Testis (tissue), 3 donors: ENCODE results near the gene FAM76B. TPM values are rescaled to one million over a fixed set of nuclear protein-coding genes. Genes with fewer than 3 reads are reported as not detected.

Experiments used
- DNase-seq: peaks from one replicate; pipeline ENCODE4 v3.0.0-alpha.2; 2019
- H3K27ac ChIP-seq, 2 donors: fragments of 200-600 bp; sonication (generic); one replicate each; pipeline ENCODE4 v1.5.1; 2019
- H3K27me3 ChIP-seq: fragments of 200-600 bp; sonication (generic); one replicate; pipeline ENCODE4 v1.5.1; 2019
- H3K36me3 ChIP-seq: fragments of 200-600 bp; sonication (generic); one replicate; pipeline ENCODE4 v1.5.1; 2017; ENCODE audit warnings: low read depth; ENCODE audit errors: missing control alignments
- H3K4me1 ChIP-seq: fragments of 200-600 bp; sonication (generic); one replicate; pipeline ENCODE4 v1.5.1; 2019
- H3K4me3 ChIP-seq, 2 donors: fragments of 200-600 bp; sonication (generic); one replicate each; pipeline ENCODE4 v1.5.1; 2017 to 2019
- H3K9me3 ChIP-seq: fragments of 200-600 bp; sonication (generic); one replicate; pipeline ENCODE4 v1.5.1; 2017
- CTCF ChIP-seq, 3 experiments: fragments of 450-650 bp in 2 of 3; fragments of 200-600 bp in 1 of 3; sonication (generic) in 1 of 3; IDR thresholded peaks; one replicate each; pipeline ENCODE4 v1.5.1; 2016 to 2019; ENCODE audit warnings: antibody characterized with exemption in 3 of 3, mild to moderate bottlenecking in 2 of 3, moderate library complexity in 1 of 3
- POLR2A ChIP-seq: fragments of 450-650 bp; IDR thresholded peaks from one replicate; pipeline ENCODE4 v1.6.1; 2017; ENCODE audit warnings: antibody characterized with exemption, mild to moderate bottlenecking, moderate library complexity
- WGBS, 2 donors: methylation state at CpG; one replicate each; pipeline ENCODE4 v1.1.5; 2018; 5-methylcytosine and 5-hydroxymethylcytosine counted together
- intact Hi-C: fragments of 100-400 bp; cut with DNase I; formaldehyde crosslinking; loops from one replicate; pipeline ENCODE4 v1.15.1; 2023; ENCODE audit warnings: low total_unique reads
- polyA plus RNA-seq: library from polyadenylated mRNA; stranded (reverse); fragments of 350-450 nt; fragmentation: Illumina TruSeq; extraction: RNeasy Lipid Tissue Mini Kit (QIAGEN cat#74804); gene quantifications from one replicate; pipeline ENCODE4 v1.2.3, GENCODE V29; 2014; ENCODE audit warnings: low read depth, low replicate concordance; ENCODE audit not compliant: insufficient read depth
- total RNA-seq, 2 donors: library from RNA; depleted of rRNA; stranded (reverse); fragments of >200 nt; gene quantifications; one replicate each; pipeline ENCODE4 v1.2.3, GENCODE V29; 2016

The FAM76B gene
- total and polyA plus RNA-seq, 3 donors from 2014 or later, result 53.7 to 122 (median 81.0) TPM

DNA sequence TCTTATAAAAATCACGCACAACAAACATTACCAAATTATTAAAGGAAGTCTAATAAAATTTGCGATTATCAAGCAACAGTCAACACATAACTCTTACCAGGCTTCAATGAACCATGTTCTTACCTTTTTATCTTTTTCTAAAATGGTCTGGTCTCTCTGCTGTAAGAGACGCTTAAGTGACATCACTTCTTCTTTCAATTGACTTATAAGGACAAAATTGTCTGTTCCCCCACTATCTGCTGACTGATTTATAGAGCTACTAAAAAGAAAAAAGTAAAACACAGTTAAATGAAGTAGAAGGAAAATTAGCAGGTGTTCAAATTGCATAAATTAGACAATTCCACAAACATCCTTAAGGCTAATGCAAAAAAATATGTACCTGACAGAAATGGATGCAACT, 10.9 kb downstream of the FAM76B start:
- Histone ChIP-seq H3K36me3 (no peaks in the 10 kb centered on the region), H3K27me3 (no peaks in the 10 kb centered on the region), H3K4me1 (no peaks in the 10 kb centered on the region), H3K9me3 (no peaks in the 10 kb centered on the region), H3K4me3 (no peak overlapping the region), H3K27ac (no peak overlapping the region)
- no peak for DNase-seq
- 96 to 99% methylated on average over 3 of the region's 3 CpGs for WGBS, 2 donors
- TF ChIP-seq CTCF (IDR thresholded peaks at IDR 0.05) (no peak), POLR2A (no peak)
- intact Hi-C loops, result no loop called here

DNA sequence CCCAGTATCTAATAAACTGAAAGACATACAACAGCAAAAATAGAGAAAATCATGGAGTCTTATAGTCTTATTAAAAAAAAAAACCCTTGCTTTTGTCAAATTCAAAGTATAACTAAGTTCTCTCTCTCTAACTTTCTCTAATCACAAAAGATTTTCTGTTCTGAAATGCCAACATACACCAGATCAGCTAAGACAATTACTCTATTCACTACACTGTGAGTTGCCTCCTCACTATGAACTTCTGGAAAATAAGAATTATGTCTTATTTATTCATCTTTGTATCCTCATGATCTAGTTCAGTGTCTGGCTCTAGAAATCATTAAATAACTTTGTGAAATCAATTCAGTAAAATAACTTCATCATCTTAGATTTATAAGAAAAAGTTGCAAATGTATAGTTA, 12.7 kb downstream of the FAM76B start:
- no peak overlapping the region for H3K27ac ChIP-seq
- DNase-seq, result no peak
- no peaks in the 10 kb centered on the region for H3K36me3 ChIP-seq
- H3K9me3 ChIP-seq, result no peaks in the 10 kb centered on the region
- no peak for TF ChIP-seq POLR2A
- TF ChIP-seq CTCF (IDR thresholded peaks at IDR 0.05), result no peak
- no peak overlapping the region for H3K4me3 ChIP-seq
- intact Hi-C loops, result no loop called here
- H3K4me1 ChIP-seq, result no peaks in the 10 kb centered on the region
- no peaks in the 10 kb centered on the region for H3K27me3 ChIP-seq

DNA sequence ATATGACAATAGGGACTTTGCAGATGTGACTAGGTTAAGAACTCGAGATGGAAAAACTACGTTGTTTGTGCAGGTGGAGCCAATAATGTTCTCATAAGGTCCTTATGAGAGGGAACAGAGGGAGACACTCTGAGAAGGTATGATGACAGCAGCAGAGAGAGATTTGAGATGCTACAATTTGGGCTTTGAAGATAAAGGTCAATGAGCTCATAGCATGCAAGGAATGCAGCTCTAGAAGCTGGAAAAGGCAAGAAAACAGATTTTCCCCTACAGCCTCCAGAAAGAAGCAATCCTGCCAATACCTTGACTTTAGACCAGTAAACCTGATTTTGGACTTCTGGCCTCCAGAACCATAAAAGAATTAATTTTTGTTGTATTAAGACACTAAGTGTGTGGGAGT, 21.1 kb downstream of the FAM76B start:
- intact Hi-C loops, result loop anchor here (5.0 kb wide), 1 partner anchor 616 kb away; no protein-coding TSS in a partner anchor
- Histone ChIP-seq H3K4me1 (no peaks in the 10 kb centered on the region), H3K4me3 (no peak overlapping the region), H3K27me3 (no peaks in the 10 kb centered on the region), H3K9me3 (no peaks in the 10 kb centered on the region), H3K36me3 (no peaks in the 10 kb centered on the region), H3K27ac (no peak overlapping the region)
- 64 to 76% methylated on average over 2 of the region's 2 CpGs for WGBS, 2 donors
- DNase-seq, result no peak
- TF ChIP-seq POLR2A (no peak), CTCF (IDR thresholded peaks at IDR 0.05) (no peak)

DNA sequence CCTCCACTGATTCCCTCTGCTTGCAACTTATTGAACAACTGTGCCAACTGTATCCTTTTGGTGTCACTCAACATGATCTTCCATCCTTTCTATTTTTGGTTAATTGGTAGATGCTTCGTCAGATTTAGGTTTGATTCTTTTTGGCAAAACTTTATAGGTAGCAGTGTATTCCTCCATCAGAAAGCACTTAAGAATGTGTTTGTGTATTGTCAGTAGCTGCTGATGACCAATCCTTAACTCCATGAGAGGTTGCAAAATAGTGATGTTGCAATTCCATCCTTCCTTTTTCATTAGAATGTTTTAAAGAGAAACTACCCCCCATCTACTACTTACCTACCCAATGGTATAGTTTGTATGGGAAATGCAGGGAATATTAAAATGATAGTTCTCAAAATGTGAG, 22.1 kb downstream of the FAM76B start:
- Histone ChIP-seq H3K9me3 (no peaks in the 10 kb centered on the region), H3K27ac (no peak overlapping the region), H3K27me3 (no peaks in the 10 kb centered on the region), H3K4me3 (no peak overlapping the region), H3K4me1 (no peaks in the 10 kb centered on the region), H3K36me3 (no peaks in the 10 kb centered on the region)
- intact Hi-C loops, result loop anchor here (5.0 kb wide), 1 partner anchor 615 kb away; no protein-coding TSS in a partner anchor
- no peak for TF ChIP-seq CTCF (IDR thresholded peaks at IDR 0.05)
- TF ChIP-seq POLR2A, result no peak
- no peak for DNase-seq
- WGBS, 2 donors, result 84 to 93% methylated on average over 1 of the region's 1 CpG

- intact Hi-C loops, result loop anchor here (5.0 kb wide), 1 partner anchor 614 kb away; no protein-coding TSS in a partner anchor
- Histone ChIP-seq H3K9me3 (no peaks in the 10 kb centered on the region), H3K27ac (no peak overlapping the region), H3K4me3 (no peak overlapping the region), H3K4me1 (no peaks in the 10 kb centered on the region), H3K27me3 (no peaks in the 10 kb centered on the region), H3K36me3 (no peaks in the 10 kb centered on the region)
- 77 to 80% methylated on average over 3 of the region's 3 CpGs for WGBS, 2 donors
- no peak for DNase-seq
- TF ChIP-seq CTCF (IDR thresholded peaks at IDR 0.05) (no peak), POLR2A (no peak)
Measured at GRCh38 chr11:95766701-95767100, 22.9 kb downstream of the FAM76B start.
